ENCODE measurements around the gene TPSG1. TPM values are rescaled to one million over a fixed set of nuclear protein-coding genes. Genes with fewer than 3 reads are reported as not detected.

The TPSG1 gene
- total and polyA plus RNA-seq, 10 donors, result 0.46 TPM; not detected in 9

DNA sequence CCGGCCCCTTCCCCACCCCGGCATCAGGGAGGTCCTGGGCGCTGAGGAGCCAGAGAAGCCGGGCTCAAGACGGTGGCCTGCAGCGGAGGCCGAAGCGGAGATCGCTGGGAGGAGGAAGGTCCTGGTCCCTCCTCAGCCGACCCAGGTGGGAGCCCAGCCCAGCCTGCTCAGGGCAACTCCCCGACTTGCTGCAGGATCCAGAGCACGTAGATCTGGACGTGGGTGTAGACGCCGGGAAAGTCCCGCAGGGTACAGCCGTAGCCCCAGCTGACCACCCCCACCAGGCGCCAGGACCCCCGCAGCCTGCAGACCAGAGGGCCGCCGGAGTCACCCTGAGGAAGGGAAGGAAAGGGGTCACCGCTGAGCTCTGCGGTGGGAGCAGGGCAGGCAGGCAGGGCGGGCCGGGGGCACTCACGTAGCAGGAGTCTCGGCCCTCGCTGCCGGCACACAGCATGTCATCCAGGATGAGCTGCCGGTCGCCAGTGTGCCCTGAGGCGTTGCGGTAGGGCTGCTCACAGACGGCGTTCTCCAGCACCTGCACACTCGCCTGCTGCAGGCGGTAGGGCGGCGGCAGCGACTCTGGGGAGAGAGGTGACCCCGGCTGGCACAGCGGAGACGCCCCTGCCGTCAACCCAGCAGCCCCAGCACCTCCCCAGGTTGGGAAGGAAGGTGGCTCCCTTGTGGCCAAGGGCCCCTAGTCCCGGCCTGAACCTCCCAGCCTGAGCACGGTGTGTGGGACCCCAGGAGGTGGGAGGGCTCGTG is 36.2 kb upstream of the TPSG1 start:
- Histone ChIP-seq H3K9me3 (no peaks in the 10 kb centered on the region), H3K27me3 (replicated peaks in 1 of 7) (peaks cover 0 to 74% (median 55%) of the 10 kb centered on the region in 7 donors), H3K36me3 (no peaks in the 10 kb centered on the region), H3K4me1 (peaks cover 0 to 20% (median 9%) of the 10 kb centered on the region in 6 donors), H3K27ac (no peak overlapping the region), H3K4me3 (no peak overlapping the region)
- TF ChIP-seq, protein P1, sequence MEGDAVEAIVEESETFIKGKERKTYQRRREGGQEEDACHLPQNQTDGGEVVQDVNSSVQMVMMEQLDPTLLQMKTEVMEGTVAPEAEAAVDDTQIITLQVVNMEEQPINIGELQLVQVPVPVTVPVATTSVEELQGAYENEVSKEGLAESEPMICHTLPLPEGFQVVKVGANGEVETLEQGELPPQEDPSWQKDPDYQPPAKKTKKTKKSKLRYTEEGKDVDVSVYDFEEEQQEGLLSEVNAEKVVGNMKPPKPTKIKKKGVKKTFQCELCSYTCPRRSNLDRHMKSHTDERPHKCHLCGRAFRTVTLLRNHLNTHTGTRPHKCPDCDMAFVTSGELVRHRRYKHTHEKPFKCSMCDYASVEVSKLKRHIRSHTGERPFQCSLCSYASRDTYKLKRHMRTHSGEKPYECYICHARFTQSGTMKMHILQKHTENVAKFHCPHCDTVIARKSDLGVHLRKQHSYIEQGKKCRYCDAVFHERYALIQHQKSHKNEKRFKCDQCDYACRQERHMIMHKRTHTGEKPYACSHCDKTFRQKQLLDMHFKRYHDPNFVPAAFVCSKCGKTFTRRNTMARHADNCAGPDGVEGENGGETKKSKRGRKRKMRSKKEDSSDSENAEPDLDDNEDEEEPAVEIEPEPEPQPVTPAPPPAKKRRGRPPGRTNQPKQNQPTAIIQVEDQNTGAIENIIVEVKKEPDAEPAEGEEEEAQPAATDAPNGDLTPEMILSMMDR (IDR thresholded peaks at IDR 0.05 in 8 of 11, conservative IDR thresholded peaks at IDR 0.05 in 3 of 11), result no peak
- no peak for TF ChIP-seq POLR2A (IDR thresholded peaks at IDR 0.05)
- TF ChIP-seq POLR2AphosphoS5 (IDR thresholded peaks at IDR 0.05), result no peak
- intact Hi-C loops (cut with DNase I; ENCODE audit: low total_unique reads), result no loop called here
- DNase-seq, result no peak
- WGBS, 5 donors, result 12 to 18% (median 12%) methylated on average over 28 to 47 of the region's 47 CpGs

DNA sequence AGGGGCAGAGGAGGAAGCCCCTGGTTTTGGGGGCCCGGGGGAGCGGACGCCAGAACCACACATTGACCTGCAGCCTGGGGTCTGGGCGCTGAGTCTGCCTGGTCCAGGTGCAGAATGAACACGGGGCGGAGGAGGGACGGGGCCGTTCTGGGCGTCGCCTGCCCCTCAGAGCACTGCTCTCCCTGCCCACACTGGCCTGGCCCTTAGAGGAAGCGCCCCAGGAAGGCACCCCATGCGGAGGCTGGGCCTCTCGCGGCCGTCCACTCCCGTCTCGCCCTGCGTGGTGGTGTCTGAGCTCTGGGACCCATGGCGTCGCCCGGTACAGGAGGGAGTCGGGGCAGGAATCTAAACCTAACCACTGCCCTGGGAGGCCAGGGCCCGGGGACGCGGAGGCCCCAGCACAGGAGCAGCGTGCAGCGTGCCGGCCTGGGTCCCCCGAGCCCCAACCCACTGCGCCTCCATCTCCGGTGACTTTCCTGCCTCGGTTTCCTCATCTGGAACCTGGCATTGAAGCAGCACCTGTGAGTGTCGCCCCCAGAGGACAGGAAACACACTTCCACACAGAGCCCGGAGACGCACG is 35.1 kb upstream of the TPSG1 start:
- 64 to 73% (median 67%) methylated on average over 20 to 36 of the region's 36 CpGs for WGBS, 5 donors
- DNase-seq, result no peak
- H3K27ac ChIP-seq, result no peak overlapping the region
- H3K4me3 ChIP-seq, result no peak overlapping the region
- H3K4me1 ChIP-seq, result peaks cover 0 to 20% (median 9%) of the 10 kb centered on the region in 6 donors
- no peaks in the 10 kb centered on the region for H3K9me3 ChIP-seq
- no peaks in the 10 kb centered on the region for H3K36me3 ChIP-seq
- intact Hi-C loops (cut with DNase I; ENCODE audit: low total_unique reads), result no loop called here
- H3K27me3 ChIP-seq (replicated peaks in 1 of 7), result peaks cover 0 to 85% (median 55%) of the 10 kb centered on the region in 7 donors
- TF ChIP-seq POLR2A (IDR thresholded peaks at IDR 0.05) (no peak), POLR2AphosphoS5 (IDR thresholded peaks at IDR 0.05) (no peak)
- TF ChIP-seq, protein P1 (IDR thresholded peaks at IDR 0.05 in 8 of 11, conservative IDR thresholded peaks at IDR 0.05 in 3 of 11), result no peak

DNA sequence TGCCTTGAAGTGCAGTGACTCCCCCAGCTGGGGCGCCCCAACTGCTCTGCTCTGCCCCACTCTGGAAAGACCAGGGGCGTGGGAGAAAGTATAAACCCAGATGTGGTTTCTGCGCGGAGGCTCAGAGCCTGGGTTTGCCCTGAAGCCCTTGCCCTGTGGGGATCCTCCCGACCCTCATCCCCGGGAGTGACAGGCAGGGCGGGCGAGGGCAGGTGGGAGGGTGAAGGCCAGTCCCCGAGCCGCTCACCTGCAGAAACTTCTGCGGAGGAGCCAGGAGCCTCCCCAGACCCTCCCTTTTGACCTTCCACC is 34.6 kb upstream of the TPSG1 start:
- H3K4me3 ChIP-seq, result no peak overlapping the region
- H3K27ac ChIP-seq, result no peak overlapping the region
- peaks cover 0 to 87% (median 55%) of the 10 kb centered on the region in 7 donors for H3K27me3 ChIP-seq (replicated peaks in 1 of 7)
- 8 to 47% (median 30%) methylated on average over 2 to 11 of the region's 11 CpGs for WGBS, 5 donors
- TF ChIP-seq POLR2AphosphoS5 (IDR thresholded peaks at IDR 0.05) (no peak), POLR2A (IDR thresholded peaks at IDR 0.05) (no peak)
- TF ChIP-seq, protein P1 (IDR thresholded peaks at IDR 0.05 in 8 of 11, conservative IDR thresholded peaks at IDR 0.05 in 3 of 11), result no peak
- H3K36me3 ChIP-seq, result no peaks in the 10 kb centered on the region
- intact Hi-C loops (cut with DNase I; ENCODE audit: low total_unique reads), result no loop called here
- no peak for DNase-seq
- H3K9me3 ChIP-seq, result no peaks in the 10 kb centered on the region
- H3K4me1 ChIP-seq, result peaks cover 0 to 20% (median 9%) of the 10 kb centered on the region in 6 donors
